Smooth muscle cell (in vitro differentiated cells): ENCODE data around the gene DEFB114. TPM values are rescaled to one million over a fixed set of nuclear protein-coding genes. Genes with fewer than 3 reads are reported as not detected.

Experiments
- DNase-seq: peaks from one replicate; lab custom pipeline; 2025; ENCODE audit not compliant: unreplicated experiment; lab: John Stamatoyannopoulos, UW
- H2AFZ ChIP-seq: fragments of 200-600 bp; sonication (generic); 2 replicates; pipeline ENCODE4 v1.6.0; 2016; ENCODE audit warnings: antibody characterized with exemption, low read depth, mild to moderate bottlenecking
- H3F3A ChIP-seq: fragments of 200-600 bp; sonication (generic); 2 replicates; pipeline ENCODE4 v1.6.0; 2017; ENCODE audit warnings: antibody characterized with exemption, low read depth
- H3K27ac ChIP-seq: fragments of 200-600 bp; sonication (generic); 2 replicates; pipeline ENCODE4 v1.5.1; 2016; ENCODE audit warnings: low read depth, mild to moderate bottlenecking
- H3K27me3 ChIP-seq: fragments of 200-600 bp; sonication (generic); 2 replicates; pipeline ENCODE4 v1.6.1; 2016; ENCODE audit warnings: low read depth, mild to moderate bottlenecking
- H3K36me3 ChIP-seq: fragments of 200-600 bp; sonication (generic); 2 replicates; pipeline ENCODE4 v1.5.1; 2016; ENCODE audit warnings: low read depth
- H3K4me1 ChIP-seq: fragments of 200-600 bp; sonication (generic); 2 replicates; pipeline ENCODE4 v1.5.1; 2016; ENCODE audit warnings: low read depth
- H3K4me2 ChIP-seq: fragments of 200-600 bp; sonication (generic); 2 replicates; pipeline ENCODE4 v1.6.0; 2016; ENCODE audit warnings: mild to moderate bottlenecking
- H3K4me3 ChIP-seq: fragments of 200-600 bp; sonication (generic); 2 replicates; pipeline ENCODE4 v1.5.1; 2016; ENCODE audit warnings: mild to moderate bottlenecking
- H3K79me2 ChIP-seq: fragments of 200-600 bp; sonication (generic); 2 replicates; pipeline ENCODE4 v1.6.0; 2016; ENCODE audit warnings: low read depth, mild to moderate bottlenecking
- H3K9ac ChIP-seq: fragments of 200-600 bp; sonication (generic); 2 replicates; pipeline ENCODE4 v1.6.0; 2016; ENCODE audit warnings: low read depth
- H3K9me3 ChIP-seq: fragments of 200-600 bp; sonication (generic); replicated peaks from 2 replicates; pipeline ENCODE4 v1.5.1; 2016; ENCODE audit warnings: low read depth
- H4K20me1 ChIP-seq: fragments of 200-600 bp; sonication (generic); 2 replicates; pipeline ENCODE4 v1.6.0; 2016; ENCODE audit warnings: low read depth
- WGBS: methylation state at CpG from one replicate; pipeline ENCODE4 v1.1.7; 2016; ENCODE audit warnings: low lambda C conversion rate; 5-methylcytosine and 5-hydroxymethylcytosine counted together
- polyA plus RNA-seq: library from polyadenylated mRNA; unstranded; fragments of >200 nt; fragmentation: Nextera tagmentation; extraction: Ambion mirVana; gene quantifications from 2 replicates; pipeline ENCODE4 v1.2.1, GENCODE V29; 2016
- total RNA-seq: library from RNA; depleted of rRNA; stranded (reverse); fragments of >200 nt; gene quantifications from 2 replicates; pipeline ENCODE4 v1.2.3, GENCODE V29; 2014
- TF ChIP-seq, protein P1 (sequence below): fragments of 200-600 bp; sonication (generic); IDR thresholded peaks from 2 replicates; pipeline ENCODE4 v1.5.1; 2017; ENCODE audit warnings: borderline replicate concordance, mild to moderate bottlenecking, antibody characterized with exemption; ENCODE audit not compliant: insufficient read depth, poor library complexity, severe bottlenecking

DEFB114 gene
- total and polyA plus RNA-seq, 2 experiments from 2014 or later: not detected

DNA sequence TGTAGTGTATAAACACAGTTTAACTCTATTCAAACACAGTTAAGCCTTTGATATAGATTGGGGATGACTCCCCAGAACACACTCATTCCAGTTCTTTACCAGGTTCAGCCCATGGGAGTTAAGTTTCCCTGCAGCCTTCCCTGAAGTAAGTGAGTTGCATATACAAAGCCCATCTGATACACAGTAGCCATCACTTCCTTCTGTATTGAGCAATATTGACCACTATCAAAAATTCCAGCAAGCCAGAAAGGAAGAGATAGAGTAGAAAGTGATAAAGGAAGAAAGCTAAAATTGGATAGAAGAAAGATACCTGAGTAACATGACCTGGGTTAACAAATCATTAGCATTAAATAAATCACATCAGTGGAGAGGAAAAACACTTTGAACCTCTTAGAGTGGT lies 34.6 kb downstream of the DEFB114 start:
- H4K20me1 ChIP-seq: no peaks in the 10 kb centered on the region
- H3K4me3 ChIP-seq: no peak overlapping the region
- no peaks in the 10 kb centered on the region for H3K4me1 ChIP-seq
- TF ChIP-seq, protein P1, sequence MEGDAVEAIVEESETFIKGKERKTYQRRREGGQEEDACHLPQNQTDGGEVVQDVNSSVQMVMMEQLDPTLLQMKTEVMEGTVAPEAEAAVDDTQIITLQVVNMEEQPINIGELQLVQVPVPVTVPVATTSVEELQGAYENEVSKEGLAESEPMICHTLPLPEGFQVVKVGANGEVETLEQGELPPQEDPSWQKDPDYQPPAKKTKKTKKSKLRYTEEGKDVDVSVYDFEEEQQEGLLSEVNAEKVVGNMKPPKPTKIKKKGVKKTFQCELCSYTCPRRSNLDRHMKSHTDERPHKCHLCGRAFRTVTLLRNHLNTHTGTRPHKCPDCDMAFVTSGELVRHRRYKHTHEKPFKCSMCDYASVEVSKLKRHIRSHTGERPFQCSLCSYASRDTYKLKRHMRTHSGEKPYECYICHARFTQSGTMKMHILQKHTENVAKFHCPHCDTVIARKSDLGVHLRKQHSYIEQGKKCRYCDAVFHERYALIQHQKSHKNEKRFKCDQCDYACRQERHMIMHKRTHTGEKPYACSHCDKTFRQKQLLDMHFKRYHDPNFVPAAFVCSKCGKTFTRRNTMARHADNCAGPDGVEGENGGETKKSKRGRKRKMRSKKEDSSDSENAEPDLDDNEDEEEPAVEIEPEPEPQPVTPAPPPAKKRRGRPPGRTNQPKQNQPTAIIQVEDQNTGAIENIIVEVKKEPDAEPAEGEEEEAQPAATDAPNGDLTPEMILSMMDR: no peak
- no peaks in the 10 kb centered on the region for H3K9me3 ChIP-seq
- DNase-seq: no peak
- H3K9ac ChIP-seq: no peak overlapping the region
- H3F3A ChIP-seq: no peaks in the 10 kb centered on the region
- H3K79me2 ChIP-seq: no peaks in the 10 kb centered on the region
- no peak overlapping the region for H2AFZ ChIP-seq
- H3K36me3 ChIP-seq: no peaks in the 10 kb centered on the region
- no peak overlapping the region for H3K4me2 ChIP-seq
- H3K27me3 ChIP-seq: no peaks in the 10 kb centered on the region
- H3K27ac ChIP-seq: no peak overlapping the region

DNA sequence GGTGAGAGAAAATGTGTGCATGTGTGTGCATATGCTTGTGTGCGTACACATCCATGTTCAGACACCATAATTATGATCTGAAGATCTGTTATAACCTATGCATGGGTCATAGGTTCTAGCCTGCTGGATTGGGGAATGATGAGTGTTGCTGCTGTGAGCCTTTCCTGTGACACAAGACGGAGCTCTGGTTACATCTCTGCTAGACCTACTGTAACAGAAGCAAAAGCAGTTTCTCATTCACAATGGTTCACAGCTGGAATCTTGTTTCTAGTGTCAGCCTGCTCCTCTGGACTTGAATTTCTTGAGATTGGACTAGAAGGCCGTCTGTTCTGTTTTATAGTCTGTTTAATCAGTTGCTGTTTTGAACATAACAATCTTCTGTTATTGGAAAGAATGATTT lies 40.1 kb downstream of the DEFB114 start:
- H3K79me2 ChIP-seq: no peaks in the 10 kb centered on the region
- H3F3A ChIP-seq: no peaks in the 10 kb centered on the region
- H3K4me2 ChIP-seq: no peak overlapping the region
- H3K9ac ChIP-seq: no peak overlapping the region
- 50% methylated on average over 3 of the region's 3 CpGs for WGBS
- no peak overlapping the region for H3K4me3 ChIP-seq
- no peaks in the 10 kb centered on the region for H3K36me3 ChIP-seq
- H3K27me3 ChIP-seq: no peaks in the 10 kb centered on the region
- peaks cover 6% of the 10 kb centered on the region for H3K4me1 ChIP-seq
- H3K27ac ChIP-seq: no peak overlapping the region
- H4K20me1 ChIP-seq: no peaks in the 10 kb centered on the region
- no peaks in the 10 kb centered on the region for H3K9me3 ChIP-seq
- peak overlapping the region; percentile 81 for H2AFZ ChIP-seq
- DNase-seq: no peak
- TF ChIP-seq, protein P1: no peak

- DNase-seq: no peak
- H3K4me1 ChIP-seq: peaks cover 6% of the 10 kb centered on the region
- no peak overlapping the region for H3K4me3 ChIP-seq
- no peaks in the 10 kb centered on the region for H3K9me3 ChIP-seq
- H3K9ac ChIP-seq: no peak overlapping the region
- no peak overlapping the region for H2AFZ ChIP-seq
- H3K79me2 ChIP-seq: no peaks in the 10 kb centered on the region
- H3K4me2 ChIP-seq: no peak overlapping the region
- no peak overlapping the region for H3K27ac ChIP-seq
- H3K36me3 ChIP-seq: no peaks in the 10 kb centered on the region
- H3F3A ChIP-seq: no peaks in the 10 kb centered on the region
- no peaks in the 10 kb centered on the region for H4K20me1 ChIP-seq
- no peaks in the 10 kb centered on the region for H3K27me3 ChIP-seq
- TF ChIP-seq, protein P1: no peak
- WGBS: 90% methylated on average over 5 of the region's 5 CpGs
Measured at GRCh38 chr6:49919935-49920644, 43.9 kb downstream of the DEFB114 start.

DNA sequence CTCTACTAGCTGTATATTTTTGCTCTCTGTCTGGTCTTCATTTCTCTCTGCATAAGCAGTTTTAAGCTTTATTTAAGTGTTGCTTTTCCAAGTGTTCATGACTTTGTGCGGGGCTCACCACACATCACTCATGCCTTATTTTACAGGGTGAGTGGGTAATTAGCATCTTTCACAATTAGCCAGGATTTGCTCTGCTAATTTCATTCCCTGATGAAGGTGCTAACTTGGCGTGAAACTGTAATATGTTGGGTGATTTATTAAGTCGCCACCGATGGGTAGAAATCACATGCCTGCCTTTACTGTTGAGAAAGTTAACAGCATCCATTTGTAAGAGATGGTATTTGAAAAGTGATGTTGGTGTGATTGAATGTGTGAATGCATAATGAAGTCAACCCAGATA lies 44.7 kb downstream of the DEFB114 start:
- H3K79me2 ChIP-seq: no peaks in the 10 kb centered on the region
- TF ChIP-seq, protein P1: no peak

More for the DNA sequence above, 44.7 kb downstream of the DEFB114 start:
- WGBS: 83% methylated on average over 4 of the region's 4 CpGs
- no peak overlapping the region for H2AFZ ChIP-seq
- no peaks in the 10 kb centered on the region for H3K27me3 ChIP-seq
- DNase-seq: no peak
- H3K4me1 ChIP-seq: peaks cover 6% of the 10 kb centered on the region
- no peaks in the 10 kb centered on the region for H4K20me1 ChIP-seq
- H3K27ac ChIP-seq: no peak overlapping the region
- H3K36me3 ChIP-seq: no peaks in the 10 kb centered on the region
- H3K9ac ChIP-seq: no peak overlapping the region
- H3K9me3 ChIP-seq: no peaks in the 10 kb centered on the region
- no peak overlapping the region for H3K4me2 ChIP-seq
- H3F3A ChIP-seq: no peaks in the 10 kb centered on the region
- no peak overlapping the region for H3K4me3 ChIP-seq
